Measurements from ENCODE around the gene TRIP13. TPM values are rescaled to one million over a fixed set of nuclear protein-coding genes. Genes with fewer than 3 reads are reported as not detected.

The TRIP13 gene
- total RNA-seq, 2 donors from 2014 or later, result 17.7 to 18.2 TPM

DNA sequence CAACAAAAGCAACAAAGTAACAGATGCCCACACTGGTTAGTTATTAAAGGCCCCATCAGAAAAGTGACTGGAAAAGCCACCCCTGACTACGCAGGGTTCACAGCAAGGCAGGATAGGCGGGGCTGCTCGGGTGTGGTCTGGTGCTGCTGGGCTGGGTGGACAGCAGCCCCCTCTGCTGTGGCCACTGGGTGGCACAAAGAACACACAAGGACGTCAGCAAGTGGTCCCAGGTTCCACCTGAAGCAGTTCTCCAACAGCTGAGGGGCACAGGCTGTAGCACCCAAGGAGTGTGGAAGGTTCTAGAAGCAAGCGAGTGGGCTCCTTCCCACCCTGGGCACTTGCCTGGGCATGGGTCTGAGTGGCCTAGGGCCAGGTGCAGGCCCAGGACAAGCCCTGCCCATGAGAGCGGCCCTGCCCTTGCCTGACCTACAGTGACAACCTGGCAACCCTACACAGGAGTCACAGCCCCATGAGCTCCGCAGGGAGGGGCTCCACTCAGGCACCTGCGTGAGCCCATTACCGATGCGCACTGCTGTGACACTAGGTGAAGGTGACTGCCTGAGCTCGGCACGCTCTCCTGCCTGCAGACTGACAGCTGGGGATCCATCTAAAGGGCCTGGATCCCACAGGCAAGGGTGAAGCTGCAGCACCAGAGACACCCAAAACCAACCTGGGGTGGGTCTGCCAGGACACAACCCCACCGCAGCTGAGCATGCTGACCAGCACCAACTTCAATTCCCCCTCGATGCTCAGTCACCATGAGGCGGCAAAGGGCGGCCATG, 8.1 kb upstream of the TRIP13 start:
- H3K27me3 Mint-ChIP-seq (ENCODE audit: low read depth), result no peaks in the 10 kb centered on the region
- peaks cover 10% of the 10 kb centered on the region in 2 donors for H3K9me3 Mint-ChIP-seq
- H3K4me3 Mint-ChIP-seq, result no peak overlapping the region
- H3K36me3 Mint-ChIP-seq (ENCODE audit: insufficient read depth in 2 of 2), result peaks cover 37 to 59% of the 10 kb centered on the region in 2 donors
- H3K27ac Mint-ChIP-seq, result no peak overlapping the region
- H3K4me1 Mint-ChIP-seq (ENCODE audit: low read depth), result peaks cover 24% of the 10 kb centered on the region
- DNase-seq, result no peak
- no peak for ATAC-seq (replicated peaks in 1 of 2)

DNA sequence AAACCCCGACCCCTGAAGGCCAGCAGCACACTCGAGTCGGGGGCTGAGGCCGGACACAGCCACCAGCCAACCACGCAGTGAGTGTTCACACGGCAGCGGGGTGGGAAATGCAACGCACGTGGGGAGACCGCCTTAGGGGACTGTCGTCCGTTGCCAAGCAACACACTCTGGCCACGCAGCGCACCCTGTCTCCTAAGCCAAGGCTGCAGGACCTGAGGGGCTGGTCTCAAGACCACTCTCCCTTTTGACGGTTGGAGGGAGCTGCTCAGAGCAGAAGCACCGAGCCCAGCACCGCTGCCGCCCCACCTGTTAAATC, 7.6 kb upstream of the TRIP13 start:
- no peak for ATAC-seq (replicated peaks in 1 of 2)

DNA sequence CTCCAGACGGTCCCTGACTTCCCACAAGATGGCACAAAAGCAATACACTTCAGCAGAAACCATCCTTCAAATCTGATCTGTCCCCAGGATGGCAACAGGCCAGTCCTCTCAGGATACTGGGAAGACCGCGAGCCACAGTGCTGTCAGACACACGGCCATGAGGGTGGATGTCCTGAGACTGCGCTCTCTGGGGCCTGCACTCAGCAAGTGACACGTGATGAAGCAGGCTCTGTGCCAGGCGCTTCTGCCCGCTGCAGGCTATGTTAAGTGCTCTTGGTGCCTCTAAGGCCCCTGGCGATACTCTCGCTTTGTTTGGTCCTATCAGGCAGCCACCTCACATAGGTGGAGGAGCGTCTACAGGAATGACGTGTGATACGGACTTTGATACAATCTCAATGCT, 7.2 kb upstream of the TRIP13 start:
- H3K27ac Mint-ChIP-seq, result no peak overlapping the region
- H3K27me3 Mint-ChIP-seq (ENCODE audit: low read depth), result no peaks in the 10 kb centered on the region
- peaks cover 10% of the 10 kb centered on the region in 2 donors for H3K9me3 Mint-ChIP-seq
- H3K36me3 Mint-ChIP-seq (ENCODE audit: insufficient read depth in 2 of 2), result peaks cover 37 to 59% of the 10 kb centered on the region in 2 donors
- H3K4me1 Mint-ChIP-seq (ENCODE audit: low read depth), result peaks cover 24% of the 10 kb centered on the region
- DNase-seq (no peak), ATAC-seq (replicated peaks in 1 of 2) (no peak)
- no peak overlapping the region for H3K4me3 Mint-ChIP-seq

More for the DNA sequence above, 7.6 kb upstream of the TRIP13 start:
- no peak for DNase-seq
- no peak overlapping the region for H3K27ac Mint-ChIP-seq
- no peaks in the 10 kb centered on the region for H3K27me3 Mint-ChIP-seq (ENCODE audit: low read depth)
- H3K36me3 Mint-ChIP-seq (ENCODE audit: insufficient read depth in 2 of 2), result peaks cover 37 to 59% of the 10 kb centered on the region in 2 donors
- H3K9me3 Mint-ChIP-seq, result peaks cover 10% of the 10 kb centered on the region in 2 donors
- H3K4me3 Mint-ChIP-seq, result no peak overlapping the region
- peaks cover 24% of the 10 kb centered on the region for H3K4me1 Mint-ChIP-seq (ENCODE audit: low read depth)

- ATAC-seq (replicated peaks in 1 of 2), result no peak
- Mint-ChIP-seq H3K36me3 (ENCODE audit: insufficient read depth in 2 of 2) (peaks cover 37 to 55% of the 10 kb centered on the region in 2 donors), H3K4me1 (ENCODE audit: low read depth) (peaks cover 27% of the 10 kb centered on the region), H3K27me3 (ENCODE audit: low read depth) (no peaks in the 10 kb centered on the region), H3K27ac (no peak overlapping the region), H3K4me3 (no peak overlapping the region), H3K9me3 (peaks cover 10% of the 10 kb centered on the region in 2 donors)
- no peak for DNase-seq
Observed at GRCh38 chr5:886036-886435, 6.6 kb upstream of the TRIP13 start.

- no peaks in the 10 kb centered on the region for H3K27me3 Mint-ChIP-seq (ENCODE audit: low read depth)
- ATAC-seq (replicated peaks in 1 of 2) (no peak), DNase-seq (no peak)
- H3K36me3 Mint-ChIP-seq (ENCODE audit: insufficient read depth in 2 of 2), result peaks cover 32 to 51% of the 10 kb centered on the region in 2 donors
- H3K4me3 Mint-ChIP-seq, result no peak overlapping the region
- peaks cover 10% of the 10 kb centered on the region in 2 donors for H3K9me3 Mint-ChIP-seq
- H3K4me1 Mint-ChIP-seq (ENCODE audit: low read depth), result peaks cover 30% of the 10 kb centered on the region
- H3K27ac Mint-ChIP-seq, result no peak overlapping the region
Observed at GRCh38 chr5:886716-887325, 5.9 kb upstream of the TRIP13 start.

GRCh38 chr5:887947-888637, 4.6 kb upstream of the TRIP13 start:
- H3K36me3 Mint-ChIP-seq (ENCODE audit: insufficient read depth in 2 of 2), result peaks cover 21 to 39% of the 10 kb centered on the region in 2 donors
- H3K9me3 Mint-ChIP-seq, result no peaks in the 10 kb centered on the region

GRCh38 chr5:888638-889035, 4.0 kb upstream of the TRIP13 start:
- peak overlapping the region in 1 of 2 donors; percentile 10 for H3K4me3 Mint-ChIP-seq
- H3K4me1 Mint-ChIP-seq (ENCODE audit: low read depth), result peaks cover 23% of the 10 kb centered on the region
- H3K27ac Mint-ChIP-seq, result no peak overlapping the region
- DNase-seq (no peak), ATAC-seq (replicated peaks in 1 of 2) (no peak)
- H3K9me3 Mint-ChIP-seq, result no peaks in the 10 kb centered on the region
- H3K27me3 Mint-ChIP-seq (ENCODE audit: low read depth), result no peaks in the 10 kb centered on the region
- H3K36me3 Mint-ChIP-seq (ENCODE audit: insufficient read depth in 2 of 2), result peaks cover 17 to 33% of the 10 kb centered on the region in 2 donors

More at GRCh38 chr5:887947-888637, 4.6 kb upstream of the TRIP13 start:
- ATAC-seq (replicated peaks in 1 of 2) (no peak), DNase-seq (no peak)
- H3K27ac Mint-ChIP-seq, result no peak overlapping the region
- no peaks in the 10 kb centered on the region for H3K27me3 Mint-ChIP-seq (ENCODE audit: low read depth)
- peaks cover 19% of the 10 kb centered on the region for H3K4me1 Mint-ChIP-seq (ENCODE audit: low read depth)
- no peak overlapping the region for H3K4me3 Mint-ChIP-seq

DNA sequence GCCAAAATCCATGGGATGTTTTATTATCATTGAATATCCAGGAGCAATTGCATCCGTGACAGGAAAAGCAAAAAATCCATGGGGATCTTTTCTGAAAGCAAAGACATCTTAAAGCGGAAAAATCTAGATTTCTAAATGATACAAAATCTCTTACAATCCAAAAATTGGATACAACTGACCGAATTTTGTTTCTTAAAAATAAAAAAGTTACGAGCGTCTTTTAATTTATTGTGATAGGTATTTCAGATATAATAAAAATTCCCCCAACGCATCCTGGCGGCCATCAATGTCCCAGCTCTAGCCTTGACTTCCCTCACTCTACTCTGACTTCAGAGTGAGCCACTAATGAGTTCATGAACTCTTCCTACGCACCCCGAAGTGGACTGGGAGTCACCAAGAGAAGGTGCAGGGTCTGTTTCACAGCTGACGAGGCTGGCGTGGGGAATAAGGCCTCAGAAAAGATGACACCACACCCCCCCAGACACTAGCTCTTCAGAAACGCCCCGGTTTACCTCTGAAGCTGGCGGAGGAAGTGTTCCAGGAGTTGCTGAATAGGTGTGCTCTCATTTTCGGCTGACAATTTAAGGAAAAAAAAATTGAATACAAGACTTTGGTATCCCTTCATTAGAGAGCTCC, 3.5 kb upstream of the TRIP13 start:
- ATAC-seq (replicated peaks in 1 of 2) (no peak), DNase-seq (no peak)
- peak overlapping the region; percentile 42 for H3K27ac Mint-ChIP-seq
- peaks cover 13 to 28% of the 10 kb centered on the region in 2 donors for H3K36me3 Mint-ChIP-seq (ENCODE audit: insufficient read depth in 2 of 2)
- peaks cover 28% of the 10 kb centered on the region for H3K4me1 Mint-ChIP-seq (ENCODE audit: low read depth)
- H3K9me3 Mint-ChIP-seq, result no peaks in the 10 kb centered on the region
- no peaks in the 10 kb centered on the region for H3K27me3 Mint-ChIP-seq (ENCODE audit: low read depth)
- peak overlapping the region in 1 of 2 donors; percentile 10 for H3K4me3 Mint-ChIP-seq

GRCh38 chr5:891117-891836, 1.4 kb upstream of the TRIP13 start:
- no peak for DNase-seq
- Mint-ChIP-seq H3K9me3 (no peaks in the 10 kb centered on the region), H3K27me3 (ENCODE audit: low read depth) (no peaks in the 10 kb centered on the region), H3K4me3 (peak overlapping the region; percentile 87 to 89), H3K4me1 (ENCODE audit: low read depth) (peaks cover 28% of the 10 kb centered on the region), H3K36me3 (ENCODE audit: insufficient read depth in 2 of 2) (peaks cover 13 to 24% of the 10 kb centered on the region in 2 donors), H3K27ac (peak overlapping the region; percentile 77)
- no peak for ATAC-seq (replicated peaks in 1 of 2)

GRCh38 chr5:891837-892393, 769 bp upstream of the TRIP13 start:
- ATAC-seq (replicated peaks in 1 of 2), result peak in 1 of 2 donors; percentile 8
- H3K27me3 Mint-ChIP-seq (ENCODE audit: low read depth), result no peaks in the 10 kb centered on the region
- H3K36me3 Mint-ChIP-seq (ENCODE audit: insufficient read depth in 2 of 2), result peaks cover 16 to 24% of the 10 kb centered on the region in 2 donors

DNA sequence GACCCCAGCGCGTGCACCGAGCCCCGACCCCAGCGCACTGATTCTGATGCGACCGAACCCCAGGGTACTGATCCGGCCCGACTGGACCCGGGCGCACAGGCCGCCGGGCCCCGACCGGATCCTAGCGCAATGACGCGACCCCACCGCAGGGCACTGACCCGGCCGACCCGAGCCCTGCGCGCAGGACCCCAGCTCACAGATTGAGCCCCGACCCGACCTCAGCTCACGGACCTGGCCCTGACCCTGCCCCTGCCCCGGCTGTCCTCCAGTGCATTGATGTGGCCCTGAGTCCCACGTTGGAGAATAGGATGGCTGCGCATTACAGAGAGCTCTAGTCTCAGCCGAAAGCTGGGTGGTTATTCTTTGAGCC, 438 bp downstream of the TRIP13 start:
- DNase-seq (peak in 1 of 2 donors; percentile 30), ATAC-seq (replicated peaks in 1 of 2) (peak in 1 of 2 donors; percentile 49)
- Mint-ChIP-seq H3K4me3 (peak overlapping the region; percentile 75 to 89), H3K27me3 (ENCODE audit: low read depth) (no peaks in the 10 kb centered on the region), H3K4me1 (ENCODE audit: low read depth) (peaks cover 27% of the 10 kb centered on the region), H3K36me3 (ENCODE audit: insufficient read depth in 2 of 2) (peaks cover 9 to 17% of the 10 kb centered on the region in 2 donors), H3K27ac (no peak overlapping the region), H3K9me3 (no peaks in the 10 kb centered on the region)

More at GRCh38 chr5:891837-892393, 769 bp upstream of the TRIP13 start:
- DNase-seq, result peak; percentile 14 to 23
- Mint-ChIP-seq H3K27ac (peak overlapping the region; percentile 77), H3K9me3 (no peaks in the 10 kb centered on the region), H3K4me1 (ENCODE audit: low read depth) (peaks cover 28% of the 10 kb centered on the region), H3K4me3 (peak overlapping the region; percentile 87 to 89)

GRCh38 chr5:893711-894110, 1.0 kb downstream of the TRIP13 start:
- Mint-ChIP-seq H3K27me3 (ENCODE audit: low read depth) (no peaks in the 10 kb centered on the region), H3K36me3 (ENCODE audit: insufficient read depth in 2 of 2) (peaks cover 5 to 11% of the 10 kb centered on the region in 2 donors), H3K4me3 (peak overlapping the region; percentile 75 to 89), H3K9me3 (no peaks in the 10 kb centered on the region), H3K27ac (no peak overlapping the region), H3K4me1 (ENCODE audit: low read depth) (peaks cover 22% of the 10 kb centered on the region)
- no peak for ATAC-seq (replicated peaks in 1 of 2)
- DNase-seq, result no peak
